CD4-positive, alpha-beta T cell (primary cell): ENCODE results near the gene C9orf72. TPM values are rescaled to one million over a fixed set of nuclear protein-coding genes. Genes with fewer than 3 reads are reported as not detected.

Experiments used
- ATAC-seq: fragments of 200-7000 bp; cut with Tn5 transposase; one replicate; pipeline ENCODE4 v1.10.0; 2022; ENCODE audit warnings: mild to moderate bottlenecking; ENCODE audit not compliant: poor library complexity
- CTCF ChIA-PET: fragments of 350-600 bp; sonication (Branson Sonifier 250); formaldehyde crosslinking; loops from one replicate; lab custom pipeline; 2021; ENCODE audit warnings: antibody characterized with exemption, inconsistent platforms; lab: Charles Lee
- POLR2A ChIA-PET: fragments of 350-600 bp; sonication (Branson Sonifier 250); formaldehyde crosslinking; loops from one replicate; lab custom pipeline; 2021; ENCODE audit warnings: antibody characterized with exemption, inconsistent platforms; lab: Charles Lee
- DNase-seq, 14 experiments: peaks; one replicate each; pipeline ENCODE4 v3.0.0-alpha.2; 2013 to 2020; ENCODE audit warnings: mixed read lengths in 2 of 14
- H3K27ac ChIP-seq, 2 donors: one replicate each; pipeline versions ENCODE4 v1.5.1 to v1.7.0; 2013; ENCODE audit warnings: low read length in 2 of 2, low read depth in 1 of 2, mild to moderate bottlenecking in 1 of 2
- H3K27me3 ChIP-seq, 2 experiments: 1 replicate in 1 of 2; 2 replicates in 1 of 2; pipeline versions ENCODE4 v1.6.1 to v1.7.0; 2013; ENCODE audit warnings: low read length in 2 of 2, control low read depth in 1 of 2, mild to moderate bottlenecking in 1 of 2, moderate library complexity in 1 of 2; ENCODE audit not compliant: insufficient read depth in 2 of 2, control insufficient read depth in 1 of 2
- H3K36me3 ChIP-seq: one replicate; pipeline ENCODE4 v1.6.1; 2013; ENCODE audit warnings: low read length, control low read depth; ENCODE audit not compliant: insufficient read depth
- H3K4me1 ChIP-seq: one replicate; pipeline ENCODE4 v1.6.1; 2013; ENCODE audit warnings: low read length, control low read depth; ENCODE audit not compliant: insufficient read depth
- H3K4me3 ChIP-seq: one replicate; pipeline ENCODE4 v1.5.1; 2013; ENCODE audit warnings: mild to moderate bottlenecking, low read length, moderate library complexity
- H3K9me3 ChIP-seq, 2 experiments: 1 replicate in 1 of 2; 2 replicates in 1 of 2; pipeline versions ENCODE4 v1.6.1 to v1.7.0; 2013; ENCODE audit warnings: low read length in 2 of 2, mild to moderate bottlenecking in 2 of 2, control low read depth in 1 of 2, moderate library complexity in 1 of 2; ENCODE audit not compliant: control insufficient read depth in 1 of 2, insufficient read depth in 1 of 2
- H3K27ac Mint-ChIP-seq: one replicate; pipeline ENCODE4 v1.8.0; 2020; ENCODE audit warnings: mixed read lengths
- H3K27me3 Mint-ChIP-seq: one replicate; pipeline ENCODE4 v1.8.0; 2021; ENCODE audit warnings: mixed read lengths
- H3K36me3 Mint-ChIP-seq: one replicate; pipeline ENCODE4 v1.8.0; 2021; ENCODE audit warnings: low read depth, mixed read lengths
- H3K4me1 Mint-ChIP-seq: one replicate; pipeline ENCODE4 v1.8.0; 2021; ENCODE audit warnings: low read depth, mixed read lengths
- H3K4me3 Mint-ChIP-seq: one replicate; pipeline ENCODE4 v1.8.0; 2020; ENCODE audit warnings: mild to moderate bottlenecking, mixed read lengths
- H3K9me3 Mint-ChIP-seq: one replicate; pipeline ENCODE4 v1.8.0; 2020; ENCODE audit warnings: mixed read lengths
- CTCF ChIP-seq: fragments of 200-600 bp; IDR thresholded peaks from one replicate; pipeline ENCODE4 v1.8.0; 2022; ENCODE audit warnings: antibody characterized with exemption, mild to moderate bottlenecking
- intact Hi-C, 2 experiments: fragments of 100-400 bp; cut with DNase I in 1 of 2; cut with micrococcal nuclease in 1 of 2; formaldehyde crosslinking; loops; one replicate each; pipeline versions ENCODE4 v1.15.1 to v1.9.0; 2023 to 2025; cut with DNase I, micrococcal nuclease
- total RNA-seq, 174 experiments: library from RNA in 2 of 174; stranded (reverse) in 2 of 174; gene quantifications; one replicate each; pipeline ENCODE4 v1.2.3 and lab custom pipeline; 2021 to 2026

Gene C9orf72
- total RNA-seq, 2 experiments from 2014 or later, result 36.9 to 39.2 TPM

GRCh38 chr9:27536168-27536567 is 37.1 kb downstream of the C9orf72 start:
- DNase-seq (no peak), ATAC-seq (no peak)
- H3K4me3 ChIP-seq, result no peak overlapping the region
- no peaks in the 10 kb centered on the region for H3K9me3 ChIP-seq
- H3K4me1 ChIP-seq, result no peaks in the 10 kb centered on the region
- no peak overlapping the region for H3K27ac ChIP-seq
- H3K36me3 Mint-ChIP-seq, result peaks cover 23% of the 10 kb centered on the region
- H3K9me3 Mint-ChIP-seq, result no peaks in the 10 kb centered on the region
- no peak for TF ChIP-seq CTCF
- no peaks in the 10 kb centered on the region for H3K27me3 Mint-ChIP-seq
- intact Hi-C loops, result loop anchor here in 1 of 2 experiments (5.0 kb wide), 1 partner anchor 46 kb away; no protein-coding TSS in a partner anchor
- H3K4me1 Mint-ChIP-seq, result no peaks in the 10 kb centered on the region
- no peak overlapping the region for H3K27ac Mint-ChIP-seq
- H3K36me3 ChIP-seq, result peaks cover 2% of the 10 kb centered on the region
- no peaks in the 10 kb centered on the region for H3K27me3 ChIP-seq
- POLR2A ChIA-PET, result no interaction called here
- H3K4me3 Mint-ChIP-seq, result no peak overlapping the region
- CTCF ChIA-PET, result no interaction called here

GRCh38 chr9:27535701-27536118 is 37.6 kb downstream of the C9orf72 start:
- Histone ChIP-seq H3K27ac (no peak overlapping the region), H3K4me3 (no peak overlapping the region), H3K9me3 (no peaks in the 10 kb centered on the region), H3K4me1 (no peaks in the 10 kb centered on the region), H3K27me3 (no peaks in the 10 kb centered on the region), H3K36me3 (peaks cover 2% of the 10 kb centered on the region)
- no peak overlapping the region for H3K4me3 Mint-ChIP-seq
- intact Hi-C loops, result loop anchor here in 1 of 2 experiments (5.0 kb wide), 1 partner anchor 47 kb away; no protein-coding TSS in a partner anchor
- H3K9me3 Mint-ChIP-seq, result no peaks in the 10 kb centered on the region
- POLR2A ChIA-PET, result no interaction called here
- H3K36me3 Mint-ChIP-seq, result peaks cover 23% of the 10 kb centered on the region
- no peak for ATAC-seq
- H3K27ac Mint-ChIP-seq, result no peak overlapping the region
- no peaks in the 10 kb centered on the region for H3K4me1 Mint-ChIP-seq
- CTCF ChIA-PET, result interaction anchor here (1.0 kb wide), 1 partner anchor 22 kb away, joined by 3 read pairs; no protein-coding TSS in a partner anchor
- no peak for TF ChIP-seq CTCF
- H3K27me3 Mint-ChIP-seq, result no peaks in the 10 kb centered on the region
- peak in 1 of 14 experiments; percentile 8 for DNase-seq

GRCh38 chr9:27534658-27535209 is 38.5 kb downstream of the C9orf72 start:
- peaks cover 23% of the 10 kb centered on the region for H3K36me3 Mint-ChIP-seq

More at GRCh38 chr9:27534658-27535209, 38.5 kb downstream of the C9orf72 start:
- Histone ChIP-seq H3K36me3 (peaks cover 2% of the 10 kb centered on the region), H3K4me1 (peaks cover 2% of the 10 kb centered on the region), H3K27ac (no peak overlapping the region), H3K9me3 (no peaks in the 10 kb centered on the region), H3K27me3 (no peaks in the 10 kb centered on the region), H3K4me3 (no peak overlapping the region)
- intact Hi-C loops, result loop anchor here in 1 of 2 experiments (5.0 kb wide), 1 partner anchor 48 kb away; no protein-coding TSS in a partner anchor
- no peak for ATAC-seq
- ChIA-PET POLR2A (no interaction called here), CTCF (interaction anchor here (1.0 kb wide), 1 partner anchor 23 kb away, joined by 3 read pairs; no protein-coding TSS in a partner anchor)
- TF ChIP-seq CTCF, result no peak
- H3K4me1 Mint-ChIP-seq, result no peaks in the 10 kb centered on the region
- no peak for DNase-seq
- H3K27me3 Mint-ChIP-seq, result no peaks in the 10 kb centered on the region
- no peaks in the 10 kb centered on the region for H3K9me3 Mint-ChIP-seq
- H3K27ac Mint-ChIP-seq, result no peak overlapping the region
- no peak overlapping the region for H3K4me3 Mint-ChIP-seq
